Smooth muscle cell of the pulmonary artery (primary cell): ENCODE data around the gene KRT6B. TPM values are rescaled to one million over a fixed set of nuclear protein-coding genes. Genes with fewer than 3 reads are reported as not detected.

Source experiments
- total RNA-seq: library from RNA; depleted of rRNA; stranded (reverse); fragments of >200 nt; gene quantifications from 2 replicates; pipeline ENCODE4 v1.2.3, GENCODE V29; 2014

KRT6B gene
- total RNA-seq, result 0.20 and 0.33 TPM in 2 replicates

GRCh38 chr12:52452101-52452500 lies at the start of gene KRT6B:
Gene KRT6B (minus strand): TSS chr12:52452146. CDS start chr12:52452078, 68 bp downstream.

DNA sequence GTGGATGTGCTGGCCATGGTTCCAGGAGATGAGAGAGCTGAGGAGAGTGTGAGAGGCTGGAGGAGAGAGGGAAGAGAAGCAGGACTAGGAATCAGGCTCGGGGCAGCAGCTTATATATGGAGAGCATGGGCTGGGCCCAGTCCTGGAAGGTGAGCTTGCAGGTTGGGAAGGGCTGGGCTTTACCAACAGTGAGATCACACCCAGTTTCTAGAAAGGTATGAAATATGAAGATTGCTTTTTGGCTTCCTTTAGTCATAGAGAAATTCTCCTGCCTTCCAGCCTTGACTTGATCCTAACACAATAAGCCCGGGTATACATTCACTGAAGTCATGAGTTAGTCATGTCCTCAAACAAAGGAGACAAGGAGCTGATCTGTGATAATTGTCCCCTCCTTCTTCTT lies 41.2 kb upstream of the KRT6B start, which contains the start of gene KRT6A:
Gene KRT6A, minus strand, starts transcription at position 86 of the 400 bp plus-strand sequence. Its CDS starts 69 bp downstream, at position 17.

DNA sequence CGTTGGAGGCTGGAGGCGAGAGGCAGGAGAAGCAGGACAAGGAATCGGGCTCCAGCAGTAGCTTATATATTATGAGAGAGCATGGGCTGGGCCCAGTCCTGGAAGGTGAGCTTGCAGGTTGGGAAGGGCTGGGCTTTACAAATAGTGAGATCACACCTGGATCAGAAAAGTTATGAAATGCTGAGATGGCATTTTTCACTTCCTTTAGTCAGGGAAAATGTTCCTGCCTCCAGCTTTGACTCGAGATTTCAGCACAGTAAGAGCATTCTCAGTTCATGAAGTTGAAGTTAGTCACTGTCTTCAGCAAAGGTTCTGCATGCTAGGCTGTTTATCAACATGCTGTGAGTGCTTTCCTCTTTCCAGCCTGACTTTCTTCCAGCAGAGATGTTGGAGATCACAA lies 21.8 kb upstream of the KRT6B start, which contains the start of gene KRT6C:
Gene KRT6C, minus strand, starts transcription at position 38 of the 400 bp plus-strand sequence. CDS start 68 bp downstream, outside the sequence.

DNA sequence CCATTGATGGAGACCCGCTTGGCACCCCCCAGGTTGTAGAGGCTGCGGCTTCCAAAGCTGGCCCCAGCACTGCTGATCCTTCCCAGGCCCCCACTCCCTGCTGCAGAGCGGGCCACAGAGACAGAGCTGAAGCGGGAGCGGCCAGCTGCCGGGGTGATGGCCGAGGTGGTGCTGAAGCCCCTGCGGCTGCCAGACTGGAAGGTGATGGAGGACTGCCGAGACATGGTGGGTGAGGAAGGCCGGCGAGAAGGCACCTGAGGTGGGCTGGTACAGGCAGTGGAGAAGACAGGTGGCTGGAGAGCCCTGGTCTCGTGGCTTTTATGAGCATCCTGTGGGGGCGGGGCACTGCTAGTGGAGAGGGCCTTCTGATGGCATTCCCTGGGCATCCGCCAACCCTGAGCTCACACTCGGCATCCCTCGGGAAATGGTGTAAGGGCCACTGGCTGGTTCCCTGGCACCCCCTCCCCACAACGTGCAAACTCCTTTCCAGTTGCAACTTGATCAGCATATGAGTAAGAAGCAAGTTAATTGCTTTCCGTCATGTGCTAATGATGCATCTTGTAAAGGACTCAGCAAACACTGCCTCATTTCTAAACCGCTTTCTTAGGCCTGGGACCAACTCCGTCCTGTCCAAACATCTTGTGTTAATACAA lies 17.7 kb downstream of the KRT6B start, which contains the start of gene KRT75:
Gene KRT75, minus strand, starts transcription at position 291 of the 653 bp plus-strand sequence. Its CDS starts 67 bp downstream, at position 224.

DNA sequence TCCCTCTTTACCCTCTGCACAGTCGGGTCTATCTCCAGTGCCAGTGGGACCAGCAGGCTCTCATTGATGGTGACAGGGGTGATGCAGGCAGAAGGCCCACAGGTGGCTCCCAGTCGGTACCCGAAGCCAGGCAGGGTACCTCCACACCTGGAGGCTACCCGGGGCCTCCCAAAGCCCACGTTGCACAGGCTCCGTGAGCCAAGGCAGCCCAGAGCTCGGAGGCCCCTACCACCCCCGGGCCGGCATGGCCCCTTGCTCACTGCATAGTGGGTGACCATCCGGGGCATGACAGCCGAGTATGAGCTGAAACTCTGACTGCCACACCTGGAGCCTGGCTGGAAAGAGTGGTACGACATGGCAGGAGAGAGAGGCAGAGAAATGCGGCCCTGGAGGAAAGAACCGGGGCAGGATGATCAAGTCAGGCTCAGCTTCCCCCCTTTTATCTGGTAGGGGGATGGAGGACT lies 46.0 kb downstream of the KRT6B start, which contains the start of gene KRT82:
Gene KRT82, minus strand, starts transcription at position 414 of the 464 bp plus-strand sequence. Its CDS starts 58 bp downstream, at position 356.

Other genes with a start within 250 kb of the KRT6B start
- gene KRT7, start 218.9 kb downstream of the KRT6B start, total RNA-seq, result 15.0 and 16.4 TPM in 2 replicates
- gene KRT86, start 177.5 kb downstream of the KRT6B start, total RNA-seq, result 5.0 and 8.7 TPM in 2 replicates
- 0.13 and 0.20 TPM in 2 replicates for gene KRT81, start 160.6 kb downstream of the KRT6B start, total RNA-seq
- not detected in 2 replicates for gene KRT83, start 130.7 kb downstream of the KRT6B start, total RNA-seq
- not detected in 2 replicates for gene KRT85, start 84.7 kb downstream of the KRT6B start, total RNA-seq
- gene KRT84, start 66.5 kb downstream of the KRT6B start, total RNA-seq, result not detected in 2 replicates
- not detected in 2 replicates for gene KRT82, start 45.8 kb downstream of the KRT6B start, total RNA-seq
- gene KRT75, start 17.8 kb downstream of the KRT6B start, total RNA-seq, result not detected in 2 replicates
- 0.07 TPM in 1 of 2 replicates, not detected in the other for gene KRT6C, start 21.7 kb upstream of the KRT6B start, total RNA-seq
- gene KRT6A, start 41.1 kb upstream of the KRT6B start, total RNA-seq, result 2.7 and 11.9 TPM in 2 replicates
- gene KRT5, start 68.2 kb upstream of the KRT6B start, total RNA-seq, result 0.52 and 1.8 TPM in 2 replicates
- not detected in 2 replicates for gene KRT71, start 101.0 kb upstream of the KRT6B start, total RNA-seq
- gene KRT74, start 121.7 kb upstream of the KRT6B start, total RNA-seq, result not detected in 2 replicates
- gene KRT72, start 149.3 kb upstream of the KRT6B start, total RNA-seq, result not detected in 2 replicates
- not detected in 2 replicates for gene KRT73, start 166.4 kb upstream of the KRT6B start, total RNA-seq
- not detected in 2 replicates for gene KRT2, start 200.1 kb upstream of the KRT6B start, total RNA-seq
- not detected in 2 replicates for gene KRT1, start 228.3 kb upstream of the KRT6B start, total RNA-seq